Keratinocyte (primary cell): Measurements from ENCODE around the gene CLN3. TPM values are rescaled to one million over a fixed set of nuclear protein-coding genes. Genes with fewer than 3 reads are reported as not detected.
"Not testable (repeated sequence)": the region's sequence is repeated elsewhere in the genome, so short reads cannot be mapped to it uniquely, and the experiment has no call there.

ENCODE experiments used
- DNase-seq: peaks from one replicate; pipeline ENCODE4 v3.0.0-alpha.2; 2011; ENCODE audit warnings: low read depth, missing footprints, low spot score
- FAIRE-seq: peaks from 2 replicates; lab custom pipeline; 2011; peaks lifted over from hg19 to GRCh38; lab: Jason Lieb, UNC
- H2AFZ ChIP-seq: 2 replicates; pipeline ENCODE4 v1.6.0; 2012; ENCODE audit warnings: low read length, control low read depth, inconsistent platforms; ENCODE audit not compliant: control insufficient read depth
- H3K27ac ChIP-seq: 2 replicates; pipeline ENCODE4 v1.5.1; 2011; ENCODE audit warnings: low read length; ENCODE audit not compliant: control insufficient read depth, insufficient read depth
- H3K27me3 ChIP-seq: 3 replicates; pipeline ENCODE4 v1.6.0; 2011; ENCODE audit warnings: low read length; ENCODE audit not compliant: control insufficient read depth, insufficient read depth; ENCODE audit errors: extremely low read depth
- H3K36me3 ChIP-seq, 2 experiments: 2 replicates in 1 of 2; 3 replicates in 1 of 2; pipeline ENCODE4 v1.5.1; 2011; ENCODE audit warnings: low read length in 2 of 2, mild to moderate bottlenecking in 1 of 2; ENCODE audit not compliant: control insufficient read depth in 2 of 2, insufficient read depth in 2 of 2; ENCODE audit errors: extremely low read depth in 1 of 2
- H3K4me1 ChIP-seq: 3 replicates; pipeline ENCODE4 v1.5.1; 2011; ENCODE audit warnings: low read length; ENCODE audit not compliant: control insufficient read depth, insufficient read depth; ENCODE audit errors: extremely low read depth
- H3K4me2 ChIP-seq: 3 replicates; pipeline ENCODE4 v1.6.0; 2011; ENCODE audit warnings: low read depth, low read length; ENCODE audit not compliant: control insufficient read depth, insufficient read depth; ENCODE audit errors: extremely low read depth
- H3K4me3 ChIP-seq, 3 experiments: fragments of 200-600 bp in 1 of 3; sonication (generic) in 1 of 3; 2 replicates in 2 of 3; 3 replicates in 1 of 3; pipeline ENCODE4 v1.5.1; 2011 to 2016; ENCODE audit warnings: low read length in 3 of 3, mild to moderate bottlenecking in 3 of 3, control low read depth in 2 of 3, inconsistent platforms in 1 of 3, low read depth in 1 of 3, mixed read lengths in 1 of 3, mixed run types in 1 of 3, moderate library complexity in 1 of 3; ENCODE audit not compliant: control insufficient read depth in 2 of 3, insufficient read depth in 2 of 3; ENCODE audit errors: extremely low read depth in 1 of 3
- H3K79me2 ChIP-seq: 2 replicates; pipeline ENCODE4 v1.6.0; 2012; ENCODE audit warnings: low read length; ENCODE audit not compliant: control insufficient read depth, insufficient read depth
- H3K9ac ChIP-seq: 3 replicates; pipeline ENCODE4 v1.6.0; 2011; ENCODE audit warnings: low read length; ENCODE audit not compliant: control insufficient read depth, insufficient read depth; ENCODE audit errors: extremely low read depth
- H3K9me1 ChIP-seq: 3 replicates; pipeline ENCODE4 v1.6.0; 2011; ENCODE audit warnings: low read length; ENCODE audit not compliant: control insufficient read depth, insufficient read depth; ENCODE audit errors: extremely low read depth
- H3K9me3 ChIP-seq: 2 replicates; pipeline ENCODE4 v1.5.1; 2012; ENCODE audit warnings: low read depth, low read length; ENCODE audit not compliant: control insufficient read depth
- H4K20me1 ChIP-seq: 3 replicates; pipeline ENCODE4 v1.6.0; 2011; ENCODE audit warnings: low read length; ENCODE audit not compliant: control insufficient read depth, insufficient read depth; ENCODE audit errors: extremely low read depth
- CTCF ChIP-seq, 3 experiments: IDR thresholded peaks in 1 of 3; conservative IDR thresholded peaks in 1 of 3; optimal IDR thresholded peaks in 1 of 3; 2 replicates in 2 of 3; 3 replicates in 1 of 3; pipeline versions ENCODE3 to v1.5.1; 2011; ENCODE audit warnings: low read length in 3 of 3, mild to moderate bottlenecking in 3 of 3, moderate library complexity in 2 of 3, control low read depth in 1 of 3, inconsistent platforms in 1 of 3; ENCODE audit not compliant: insufficient read depth in 2 of 3; ENCODE audit errors: extremely low read depth in 1 of 3
- EZH2 ChIP-seq: IDR thresholded peaks from one replicate; pipeline ENCODE4 v1.6.1; 2012; ENCODE audit warnings: inconsistent platforms, mild to moderate bottlenecking, low read length, moderate library complexity
- dilution Hi-C: fragments of 300-500 bp; cut with MboI; formaldehyde crosslinking; loops from one replicate; pipeline ENCODE4 v1.7.0; 2020; ENCODE audit warnings: low sequenced_read_pairs; ENCODE audit not compliant: extremely low pct_ligation_motif_present
- polyA plus RNA-seq, 5 experiments: library from polyadenylated mRNA; depleted of rRNA in 3 of 5; stranded (reverse) in 3 of 5; stranded (forward) in 1 of 5; unstranded in 1 of 5; fragments of >200 nt; gene quantifications; 1 replicate in 1 of 5; 2 replicates in 3 of 5; 3 replicates in 1 of 5; pipeline versions ENCODE4 v1.2.1 to v1.2.3, GENCODE V29; 2011 to 2012; ENCODE audit warnings: missing spikeins in 2 of 5, low read depth in 1 of 5, low replicate concordance in 1 of 5

Gene CLN3
- polyA plus RNA-seq, 1 donor (not counting 4 experiments of a cell fraction or from before 2014, with no cell fraction given): 12.6 TPM

GRCh38 chr16:28527985-28528384, 36.1 kb upstream of the CLN3 start:
- H3K9me1 ChIP-seq: no peaks in the 10 kb centered on the region
- no peak overlapping the region for H3K4me2 ChIP-seq
- TF ChIP-seq CTCF (optimal IDR thresholded peaks at IDR 0.05 in 1 of 3, IDR thresholded peaks at IDR 0.05 in 1 of 3, conservative IDR thresholded peaks at IDR 0.05 in 1 of 3; ENCODE audit: extremely low read depth in 1 of 3, insufficient read depth in 2 of 3, low read length in 3 of 3): no peak
- no peak for TF ChIP-seq EZH2
- H3K9me3 ChIP-seq: no peaks in the 10 kb centered on the region
- no peaks in the 10 kb centered on the region for H3K79me2 ChIP-seq
- no peak overlapping the region for H3K9ac ChIP-seq
- FAIRE-seq (no peak), DNase-seq (no peak)
- dilution Hi-C loops: no loop called here
- H3K27ac ChIP-seq: no peak overlapping the region
- H3K36me3 ChIP-seq: no peaks in the 10 kb centered on the region
- H3K4me3 ChIP-seq: no peak overlapping the region
- no peaks in the 10 kb centered on the region for H3K4me1 ChIP-seq
- no peaks in the 10 kb centered on the region for H4K20me1 ChIP-seq
- H2AFZ ChIP-seq: no peak overlapping the region
- no peaks in the 10 kb centered on the region for H3K27me3 ChIP-seq

- H3K27me3 ChIP-seq, H3K4me2 ChIP-seq, H3K9ac ChIP-seq, H3K4me3 ChIP-seq, H3K4me1 ChIP-seq, H4K20me1 ChIP-seq, H3K27ac ChIP-seq, H3K9me1 ChIP-seq, H3K36me3 ChIP-seq, FAIRE-seq, DNase-seq, H3K9me3 ChIP-seq, H2AFZ ChIP-seq, H3K79me2 ChIP-seq, dilution Hi-C loops: not testable (repeated sequence)
Observed at GRCh38 chr16:28527100-28527785, 35.4 kb upstream of the CLN3 start.
